Stimulated activated CD4-positive, alpha-beta T cell treated with anti-CD3 and anti-CD28 coated beads, Interleukin-12 subunit alpha, Interleukin-12 subunit beta, amount 100 ng/mL, for 24 hours (primary cell): ENCODE measurements around the gene FAM236A.
"Not testable (repeated sequence)": the region's sequence is repeated elsewhere in the genome, so short reads cannot be mapped to it uniquely, and the experiment has no call there.

Experiments used
- DNase-seq, 2 experiments: peaks; one replicate each; pipeline ENCODE4 v3.0.0-alpha.2; 2020; ENCODE audit warnings: low read depth in 2 of 2

The FAM236A gene

DNA sequence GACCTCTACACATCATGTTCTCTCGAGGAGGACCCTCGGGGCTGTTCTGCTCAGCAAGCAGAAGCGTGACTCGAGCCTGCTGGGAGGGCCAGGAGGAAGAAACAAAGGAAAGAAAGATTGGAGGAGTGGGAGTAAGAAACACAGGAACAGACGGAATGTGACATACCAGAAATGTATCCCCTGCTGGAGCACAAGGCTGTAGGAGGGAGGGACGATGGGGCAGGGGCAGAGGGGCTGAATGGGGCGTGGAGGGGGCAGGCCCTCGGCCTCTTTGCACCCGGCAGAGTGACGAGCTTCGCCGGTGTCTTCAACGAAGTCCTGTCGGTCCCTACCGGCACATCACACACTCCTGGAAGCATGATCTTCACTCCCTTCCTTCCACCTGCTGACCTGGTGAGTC is at the start of gene FAM236A:
Gene FAM236A (plus strand): TSS at position 301 of the 400 bp plus-strand sequence. CDS start 57 bp downstream, at position 358.
- not testable (repeated sequence) for DNase-seq

DNA sequence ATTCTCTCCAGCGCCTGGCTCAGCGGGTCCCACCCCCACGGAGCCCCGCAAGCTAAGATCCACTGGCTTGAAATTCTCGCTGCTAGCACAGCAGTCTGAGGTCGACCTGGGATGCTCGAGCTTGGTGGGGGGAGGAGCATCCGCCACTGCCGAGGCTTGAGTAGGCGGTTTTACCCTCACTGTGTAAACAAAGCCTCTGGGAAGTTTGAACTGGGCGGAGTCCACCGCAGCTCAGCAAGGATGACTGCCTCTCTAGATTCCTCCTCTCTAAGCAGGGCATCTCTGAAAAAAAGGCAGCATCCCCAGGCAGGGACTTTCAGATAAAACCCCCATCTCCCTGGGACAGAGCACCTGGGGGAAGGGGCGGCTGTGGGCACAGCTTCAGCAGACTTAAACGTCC is 48.3 kb upstream of the FAM236A start:
- DNase-seq = not testable (repeated sequence)

DNA sequence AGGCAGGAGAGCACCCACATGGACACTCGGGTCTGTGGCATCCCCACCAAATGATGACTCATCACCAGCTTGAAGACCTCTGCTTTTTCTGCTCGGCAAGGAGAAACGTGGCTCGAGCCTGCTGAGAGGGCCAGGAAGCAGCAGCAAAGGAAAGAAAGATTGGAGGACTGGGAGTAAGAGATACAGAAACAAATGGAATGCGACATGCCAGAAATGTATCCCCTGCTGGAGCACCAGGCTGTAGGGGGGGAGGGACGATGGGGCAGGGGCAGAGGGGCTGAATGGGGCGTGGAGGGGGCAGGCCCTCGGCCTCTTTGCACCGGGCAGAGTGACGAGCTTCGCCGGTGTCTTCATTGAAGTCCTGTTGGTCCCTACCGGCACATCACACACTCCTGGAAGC is 25.7 kb upstream of the FAM236A start, which contains the start of gene FAM236C:
Gene FAM236C (plus strand): TSS at position 301 of the 400 bp plus-strand sequence. CDS start 100 bp downstream, outside the sequence.
- not testable (repeated sequence) for DNase-seq

DNA sequence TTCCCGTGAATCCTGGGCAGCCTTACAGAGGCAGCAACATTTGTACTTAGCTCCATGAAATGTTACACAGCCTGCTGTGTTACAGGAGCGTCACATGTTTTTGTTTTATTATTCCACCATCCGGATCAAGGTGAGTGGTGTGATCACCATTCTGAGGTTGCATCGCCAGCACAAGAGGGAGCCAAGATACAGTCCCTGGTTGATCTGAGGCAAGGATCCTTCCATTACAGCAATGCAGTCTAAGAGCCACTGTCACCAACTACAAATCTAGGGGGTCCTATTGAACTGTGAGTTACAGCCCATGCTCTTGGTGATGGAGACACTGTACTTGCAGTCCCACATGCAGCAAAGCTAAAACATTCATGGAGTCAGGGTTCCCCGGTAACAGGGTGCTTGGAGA is 21.9 kb upstream of the FAM236A start:
- not testable (repeated sequence) for DNase-seq

GRCh38 chrX:72932283-72932682 is 5.7 kb upstream of the FAM236A start:
- not testable (repeated sequence) for DNase-seq

DNA sequence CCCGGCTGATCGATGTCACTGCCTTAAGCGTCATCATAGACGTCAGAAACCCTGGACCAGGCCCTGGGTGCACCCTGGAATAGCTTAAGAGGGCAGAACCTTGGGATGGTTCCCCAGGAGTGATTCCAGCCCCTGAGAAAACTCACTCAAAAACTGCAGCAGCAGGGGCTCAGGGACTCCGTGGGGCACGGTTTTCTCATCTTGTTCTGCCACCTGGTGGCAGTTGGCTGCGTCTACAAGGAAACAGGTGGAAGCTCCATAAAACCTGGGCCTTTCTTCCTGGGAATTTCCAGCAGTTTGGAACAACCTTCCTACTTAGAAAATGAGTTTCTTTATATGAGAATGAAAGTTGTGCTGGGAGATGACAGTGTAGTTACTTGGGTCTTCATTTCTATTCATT is 1.6 kb upstream of the FAM236A start:
- not testable (repeated sequence) for DNase-seq

DNA sequence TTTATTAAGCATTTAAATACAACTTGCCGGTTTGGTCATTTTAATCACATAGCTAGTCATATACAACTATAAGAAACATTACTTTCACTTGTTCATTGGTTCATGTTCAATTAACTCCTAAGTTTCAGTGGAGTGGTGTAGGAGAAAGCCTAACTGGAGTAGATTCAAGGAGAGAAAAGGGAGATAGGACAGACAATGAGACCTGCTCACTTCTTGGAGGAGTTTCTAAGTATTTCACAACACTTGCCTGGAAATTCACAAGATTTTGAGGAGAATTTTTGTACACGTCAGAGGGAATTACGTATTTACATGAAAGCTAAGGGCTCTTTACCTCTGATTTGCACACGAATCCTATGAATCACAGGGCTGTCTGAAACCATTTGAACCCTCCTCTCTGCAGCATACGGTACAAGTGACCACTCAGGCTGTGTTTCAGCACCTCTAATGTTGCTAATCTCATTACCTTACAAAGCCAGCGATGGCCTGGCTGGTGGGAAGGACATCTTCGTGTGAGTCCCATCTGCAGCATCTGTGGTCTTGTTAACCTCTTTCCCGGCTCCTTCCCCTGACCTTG is 1.0 kb upstream of the FAM236A start:
- not testable (repeated sequence) for DNase-seq

- DNase-seq = not testable (repeated sequence)
Measured at GRCh38 chrX:72942272-72942671, 4.3 kb downstream of the FAM236A start.

DNA sequence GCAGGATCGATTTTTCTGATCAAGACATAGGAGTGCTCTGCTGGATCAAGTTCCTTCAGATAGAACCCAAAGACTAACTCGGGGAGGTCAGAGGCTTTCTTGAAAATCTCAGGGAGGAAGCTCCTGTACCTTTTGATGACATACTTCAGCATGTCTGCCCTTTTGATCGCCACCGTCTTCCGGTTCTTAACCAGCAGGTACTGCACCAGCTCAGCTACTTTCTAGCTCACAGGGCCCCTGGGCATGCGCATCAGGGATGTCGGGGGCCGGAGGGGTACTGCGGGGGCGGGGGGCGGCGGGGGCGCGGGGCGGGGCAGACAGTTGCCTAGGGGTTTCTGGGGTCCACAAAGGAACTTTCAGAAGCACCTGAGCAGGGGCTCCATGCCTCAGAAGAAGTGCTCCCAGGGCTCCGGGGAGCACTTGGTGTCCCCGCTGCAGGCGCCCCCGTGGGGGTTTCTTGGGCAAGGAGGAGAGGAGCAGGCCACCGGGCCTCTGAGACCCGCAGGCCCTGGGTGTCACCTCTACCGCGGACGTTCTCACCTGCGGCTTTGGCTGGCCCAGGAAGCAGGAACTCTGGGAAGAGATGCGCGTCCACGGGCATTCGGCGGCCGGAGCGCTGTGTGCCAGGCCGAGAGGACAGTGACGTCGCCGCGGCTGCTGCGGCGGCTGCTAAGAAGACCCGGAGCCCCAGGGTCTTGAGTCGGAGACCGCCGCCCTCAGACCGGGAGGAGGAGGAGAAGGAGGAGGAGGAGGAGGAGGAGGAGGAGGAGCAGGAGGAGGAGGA is 5.2 kb downstream of the FAM236A start:
- DNase-seq = not testable (repeated sequence)

DNA sequence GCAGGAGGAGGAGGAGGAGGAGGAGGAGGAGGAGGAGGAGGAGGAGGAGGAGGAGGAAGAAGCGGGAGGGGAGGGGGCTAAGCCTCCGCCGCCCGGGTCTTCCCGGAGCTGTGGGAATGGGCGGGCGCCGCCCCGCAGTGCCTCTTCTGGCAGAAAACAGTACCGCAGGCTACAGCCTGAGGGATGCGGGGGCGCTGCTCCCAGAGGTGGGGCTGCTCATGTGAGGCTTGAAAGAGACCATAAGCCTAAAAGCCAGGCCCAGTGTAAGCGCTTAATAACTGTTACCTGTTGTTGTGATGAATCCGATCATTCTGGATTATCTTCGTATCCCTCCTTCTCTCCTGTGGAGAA is 5.8 kb downstream of the FAM236A start, which contains the start of gene DMRTC1:
Gene DMRTC1 (minus strand): TSS at position 19 of the 351 bp plus-strand sequence. CDS start 68,143 bp downstream, outside the sequence.
- DNase-seq = not testable (repeated sequence)

DNA sequence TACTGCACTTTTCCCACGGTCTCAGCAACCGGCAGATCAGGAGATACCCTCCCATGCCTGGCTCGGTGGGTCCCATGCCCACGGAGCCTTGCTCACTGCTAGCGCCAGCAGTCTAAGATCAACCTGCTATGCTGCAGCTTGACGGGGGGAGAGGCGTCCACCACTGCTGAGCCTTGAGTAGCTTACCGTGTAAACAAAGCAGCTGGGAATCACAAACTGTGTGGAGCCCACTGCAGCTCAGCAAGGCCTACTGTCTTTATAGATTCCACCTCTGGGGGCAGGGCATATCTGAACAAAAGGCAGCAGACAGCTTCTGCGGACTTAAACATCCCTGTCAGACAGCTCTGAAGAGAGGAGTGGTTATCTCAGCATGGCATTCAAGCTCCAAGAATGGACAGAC is 22.0 kb downstream of the FAM236A start:
- DNase-seq = not testable (repeated sequence)

DNA sequence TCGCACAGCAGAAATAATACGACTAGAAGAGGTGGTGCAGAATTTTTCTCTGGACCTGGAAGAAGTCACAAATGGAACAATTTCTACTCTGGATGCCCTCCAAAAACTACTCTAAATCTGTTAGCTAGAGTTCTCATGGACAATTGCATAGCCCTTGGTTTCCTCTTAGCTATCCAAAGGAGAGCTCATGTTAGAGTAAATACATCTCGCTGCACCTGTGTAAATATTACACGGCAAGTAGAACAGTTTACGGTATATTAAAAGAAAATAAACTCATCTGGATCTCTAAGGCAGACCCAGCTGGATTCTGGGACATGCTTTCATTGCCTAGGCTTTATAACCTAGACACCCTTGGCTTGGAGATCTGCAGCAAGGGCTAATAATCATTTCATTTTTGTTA is 33.9 kb downstream of the FAM236A start:
- DNase-seq = not testable (repeated sequence)

DNA sequence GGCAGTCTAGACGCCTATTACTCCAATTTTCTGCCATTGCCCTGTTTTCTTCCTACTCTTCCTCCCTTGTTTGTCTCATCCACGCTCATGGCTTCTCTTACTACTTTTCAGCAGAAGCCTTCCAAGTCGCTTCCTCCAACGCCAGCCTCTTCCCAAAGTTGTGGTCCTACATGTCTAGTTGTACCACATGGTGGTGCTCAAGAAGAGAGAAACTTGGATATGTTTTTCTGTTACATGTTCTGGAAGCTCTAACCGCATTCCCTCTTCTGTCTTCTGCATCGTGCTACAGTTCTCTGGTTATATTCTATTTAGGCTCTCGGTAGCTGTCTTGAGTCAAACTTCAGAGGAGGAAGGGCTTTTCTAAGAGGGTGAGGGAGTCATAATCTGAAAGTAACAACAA is 36.9 kb downstream of the FAM236A start:
- not testable (repeated sequence) for DNase-seq

DNA sequence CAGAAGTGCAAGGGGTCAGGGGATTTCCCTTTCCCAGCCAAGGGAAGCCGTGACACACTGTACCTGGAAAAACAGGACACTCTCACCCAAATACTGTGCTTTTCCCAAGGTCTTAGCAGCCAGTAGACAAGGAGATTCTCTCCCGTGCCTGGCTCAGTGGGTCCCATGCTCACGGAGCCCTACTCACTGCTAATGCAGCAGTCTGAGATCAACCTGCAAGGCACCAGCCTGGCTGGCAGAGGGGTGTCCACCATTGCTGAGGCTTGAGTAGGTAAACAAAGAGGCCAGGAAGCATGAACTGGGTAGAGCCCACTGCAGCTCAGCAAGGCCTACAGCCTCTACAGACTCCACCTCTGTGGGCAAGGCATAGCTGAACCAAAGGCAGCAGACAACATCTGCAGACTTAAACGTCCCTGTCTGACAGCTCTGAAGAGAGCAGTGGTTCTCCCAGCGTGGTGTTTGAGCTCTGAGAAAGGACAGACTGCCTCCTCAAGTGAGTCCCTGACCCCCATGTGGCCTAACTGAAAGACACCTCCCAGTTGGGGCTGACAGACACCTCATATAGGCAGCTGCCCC is 43.0 kb downstream of the FAM236A start:
- DNase-seq = not testable (repeated sequence)
